ENCODE data around the gene FNDC3B. TPM values are rescaled to one million over a fixed set of nuclear protein-coding genes. Genes with fewer than 3 reads are reported as not detected.

The FNDC3B gene
- total and polyA plus RNA-seq, 2 donors (not counting 3 experiments of a cell fraction or from before 2014, with no cell fraction given): 91.6 to 295 TPM

DNA sequence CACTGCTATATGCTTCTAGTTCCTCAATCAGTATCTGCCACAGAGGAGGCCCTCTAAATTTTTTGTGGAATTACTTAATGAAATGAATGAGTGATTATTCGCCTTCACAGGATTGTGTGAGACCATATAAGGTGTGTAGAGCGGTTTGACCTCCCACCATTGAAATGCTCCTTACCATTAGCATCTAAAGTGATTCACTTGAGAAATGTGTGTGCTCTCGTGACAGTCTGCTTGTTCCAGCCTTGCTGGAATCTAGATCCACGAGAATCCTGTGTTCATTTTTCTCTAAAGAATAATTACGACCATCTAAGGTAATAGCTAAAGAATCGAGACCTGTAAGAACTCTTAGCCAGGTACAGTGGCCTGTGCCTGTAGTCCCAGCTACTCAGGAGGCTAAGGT, 126.9 kb downstream of the FNDC3B start:
- Histone ChIP-seq H3K4me1 (ENCODE audit: control insufficient read depth, extremely low read depth, insufficient read depth, low read length) (peaks cover 24% of the 10 kb centered on the region), H3K9me1 (replicated peaks; ENCODE audit: control insufficient read depth, extremely low read depth, insufficient read depth, low read length) (no peaks in the 10 kb centered on the region), H3K36me3 (ENCODE audit: control insufficient read depth in 2 of 2, extremely low read depth in 1 of 2, insufficient read depth in 2 of 2, low read length in 2 of 2) (peaks cover 3 to 9% of the 10 kb centered on the region in 2 experiments), H3K9me3 (replicated peaks; ENCODE audit: control insufficient read depth, insufficient read depth, low read length) (no peaks in the 10 kb centered on the region), H3K4me3 (replicated peaks in 1 of 3; ENCODE audit: insufficient read depth in 1 of 3, low read depth in 1 of 3, low read length in 3 of 3) (no peak overlapping the region), H4K20me1 (replicated peaks; ENCODE audit: control insufficient read depth, extremely low read depth, insufficient read depth, low read length) (peaks cover 8% of the 10 kb centered on the region), H3K79me2 (ENCODE audit: control insufficient read depth, insufficient read depth, low read length) (peaks cover 87% of the 10 kb centered on the region), H2AFZ (ENCODE audit: low read depth, low read length) (no peak overlapping the region), H3K4me2 (ENCODE audit: insufficient read depth, low read length) (no peak overlapping the region), H3K9ac (replicated peaks; ENCODE audit: extremely low read depth, insufficient read depth, low read length) (no peak overlapping the region), H3K27ac (ENCODE audit: insufficient read depth, low read depth, low read length) (no peak overlapping the region), H3K27me3 (ENCODE audit: control insufficient read depth in 2 of 2, insufficient read depth in 2 of 2, low read length in 2 of 2) (no peaks in the 10 kb centered on the region)
- dilution Hi-C loops (cut with MboI; ENCODE audit: extremely low pct_ligation_motif_present, low sequenced_read_pairs) (no loop called here), intact Hi-C loops (cut with micrococcal nuclease) (no loop called here)
- DNase-seq (ENCODE audit: low read depth, low spot score) (no peak), FAIRE-seq (no peak)
- TF ChIP-seq POLR2A (IDR thresholded peaks at IDR 0.05; ENCODE audit: low read depth, low read length): no peak
- TF ChIP-seq EZH2 (IDR thresholded peaks at IDR 0.05; ENCODE audit: borderline replicate concordance, low read depth, low read length, severe bottlenecking): no peak
- TF ChIP-seq CTCF (IDR thresholded peaks at IDR 0.05; ENCODE audit: extremely low read depth in 1 of 2, insufficient read depth in 1 of 2, low read depth in 1 of 2, low read length in 2 of 2): no peak
- no peak for TF ChIP-seq MYC (IDR thresholded peaks at IDR 0.05; ENCODE audit: low read depth, low read length)
- TF ChIP-seq, protein P1, sequence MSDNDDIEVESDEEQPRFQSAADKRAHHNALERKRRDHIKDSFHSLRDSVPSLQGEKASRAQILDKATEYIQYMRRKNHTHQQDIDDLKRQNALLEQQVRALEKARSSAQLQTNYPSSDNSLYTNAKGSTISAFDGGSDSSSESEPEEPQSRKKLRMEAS (IDR thresholded peaks at IDR 0.05; ENCODE audit: insufficient read depth, insufficient read length): no peak
- TF ChIP-seq FOS (IDR thresholded peaks at IDR 0.05; ENCODE audit: borderline replicate concordance, insufficient read depth, low read length): no peak
- no peak for TF ChIP-seq JUN (IDR thresholded peaks at IDR 0.05; ENCODE audit: borderline replicate concordance, insufficient read depth, insufficient read length, low read depth)
- TF ChIP-seq GATA2 (IDR thresholded peaks at IDR 0.05; ENCODE audit: insufficient read depth, insufficient read length, low read depth, low read length): no peak
- TF ChIP-seq POLR2AphosphoS5 (IDR thresholded peaks at IDR 0.05; ENCODE audit: insufficient read depth, low read depth, low read length): no peak
- BruUV-seq (replicated peaks): no TSS peak
- ChIA-PET POLR2A (no interaction called here), CTCF (no interaction called here)
